GM13977 (cell line): ENCODE results near the gene POU2AF1.
"Not testable (repeated sequence)": the region's sequence is repeated elsewhere in the genome, so short reads cannot be mapped to it uniquely, and the experiment has no call there.

Experiments used
- DNase-seq: peaks from one replicate; pipeline ENCODE4 v3.0.0; 2012; ENCODE audit warnings: low spot score
- CTCF ChIP-seq: IDR thresholded peaks from 2 replicates; pipeline ENCODE4 v1.5.1; 2012; ENCODE audit warnings: mild to moderate bottlenecking, control low read depth; ENCODE audit not compliant: insufficient read depth; ENCODE audit errors: extremely low read depth, missing control alignments
- in situ Hi-C: fragments of 300-500 bp; cut with MboI; formaldehyde crosslinking; loops from one replicate; pipeline ENCODE4 v1.12.0; 2022; ENCODE audit warnings: low sequenced_read_pairs, low pct_unique_long_range_greater_than_20kb, mixed read lengths, inconsistent platforms; ENCODE audit not compliant: unreplicated experiment

Gene POU2AF1

DNA sequence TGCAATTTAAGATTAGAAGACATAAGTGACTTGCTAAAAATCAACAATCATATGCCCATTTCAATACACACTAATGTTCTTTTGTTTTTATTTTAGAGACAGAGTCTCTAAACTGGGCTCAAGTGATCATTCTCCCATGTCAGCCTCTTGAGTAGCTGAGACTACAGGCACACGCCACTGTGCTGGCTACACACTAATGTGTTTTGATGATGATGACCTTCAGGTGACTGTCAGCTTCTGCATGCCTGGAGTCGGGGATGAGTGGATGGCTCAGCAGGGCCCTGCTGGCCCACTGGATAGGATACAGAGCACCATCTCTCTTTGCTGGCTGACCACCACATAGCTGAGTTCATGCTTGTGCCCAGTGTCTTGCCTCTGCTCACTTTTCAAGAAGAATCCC is 27.0 kb upstream of the POU2AF1 start:
- no peak for DNase-seq
- in situ Hi-C loops: no loop called here
- TF ChIP-seq CTCF: no peak

DNA sequence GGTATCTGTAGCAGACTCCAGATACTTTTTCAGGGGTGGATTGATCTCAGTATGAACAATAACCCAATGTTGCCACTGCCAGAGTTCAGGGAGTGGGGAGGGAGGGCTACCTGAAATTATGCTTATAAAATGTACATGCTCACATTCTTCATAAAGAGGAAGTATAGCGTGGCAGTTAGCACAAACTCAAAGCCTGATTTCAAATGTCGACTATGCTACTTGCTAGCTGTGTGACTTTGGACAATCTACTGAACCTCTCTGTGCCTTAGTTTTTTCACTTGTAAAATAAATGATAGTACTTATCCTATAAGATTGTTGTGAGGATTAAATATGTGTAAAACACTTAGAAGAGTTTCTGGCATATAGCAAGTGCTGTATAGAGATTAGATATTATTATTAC is 26.5 kb upstream of the POU2AF1 start:
- no peak for DNase-seq
- no peak for TF ChIP-seq CTCF
- in situ Hi-C loops: no loop called here

GRCh38 chr11:111403051-111403726 is 24.1 kb upstream of the POU2AF1 start:
- TF ChIP-seq CTCF: no peak
- in situ Hi-C loops: no loop called here
- DNase-seq: no peak

GRCh38 chr11:111402411-111402810 is 23.3 kb upstream of the POU2AF1 start:
- DNase-seq: no peak
- in situ Hi-C loops: no loop called here
- no peak for TF ChIP-seq CTCF

DNA sequence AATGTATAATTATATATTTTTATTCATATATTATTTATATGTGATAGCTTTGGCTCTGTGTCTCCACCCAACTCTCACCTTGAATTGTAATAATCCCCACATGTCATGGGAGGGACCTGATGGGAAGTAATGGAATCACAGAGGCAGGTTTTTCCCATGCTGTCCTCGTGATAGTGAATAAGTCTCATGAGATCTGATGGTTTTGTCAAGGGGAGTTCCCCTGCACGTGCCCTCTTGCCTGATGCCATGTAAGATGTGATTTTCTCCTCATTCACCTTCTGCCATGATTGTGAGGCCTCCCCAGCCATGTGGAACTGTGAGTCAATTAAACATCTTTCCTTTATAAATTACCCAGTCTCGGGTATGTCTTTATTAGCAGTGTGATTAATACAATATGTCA is 22.9 kb upstream of the POU2AF1 start:
- DNase-seq, in situ Hi-C loops: not testable (repeated sequence)

- in situ Hi-C loops: no loop called here
- DNase-seq: no peak
- TF ChIP-seq CTCF: no peak
Observed at GRCh38 chr11:111400595-111400994, 21.5 kb upstream of the POU2AF1 start.

DNA sequence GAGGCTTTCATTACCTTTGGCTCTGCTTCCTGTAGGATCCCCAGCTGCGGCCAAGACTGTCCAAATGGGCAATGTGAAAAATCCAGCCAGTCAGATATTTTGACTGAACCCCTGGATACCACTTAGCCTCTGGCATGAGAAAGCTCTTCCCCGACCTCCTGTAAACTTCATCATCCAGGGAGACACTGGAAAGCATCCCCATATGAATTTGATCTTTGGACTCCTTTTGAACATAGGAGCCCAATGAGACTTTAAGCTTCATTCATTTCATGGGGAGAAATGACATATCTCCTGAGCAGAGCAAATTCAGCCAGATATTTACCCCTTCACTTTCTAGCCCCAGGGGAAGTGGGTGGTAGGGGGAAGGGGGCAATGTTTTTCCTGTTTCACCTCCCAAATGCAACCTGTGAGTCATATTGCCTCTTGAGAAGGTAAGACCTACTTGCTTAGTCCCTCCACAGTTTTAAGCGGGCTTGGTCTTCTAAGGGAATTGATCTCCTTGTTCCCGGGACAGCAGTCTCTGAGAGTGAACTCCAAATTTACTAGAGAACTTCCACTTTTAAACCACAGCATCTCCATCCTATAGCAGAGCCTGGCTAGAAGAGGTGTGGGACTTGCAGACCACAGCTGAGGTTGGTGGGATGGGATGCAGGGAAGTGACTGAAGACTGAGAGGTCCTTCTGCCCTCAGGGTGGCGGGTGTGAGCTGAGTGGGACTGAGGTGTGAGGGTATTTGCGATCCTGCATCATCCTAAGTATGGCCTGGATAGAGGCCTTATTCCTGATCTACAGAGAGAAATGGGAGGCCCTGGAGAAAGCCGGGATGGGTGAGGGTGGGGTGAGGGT is 20.3 kb upstream of the POU2AF1 start:
- in situ Hi-C loops: no loop called here
- DNase-seq: no peak
- TF ChIP-seq CTCF: peak; percentile 45
